ENCODE results near the gene PEF1. TPM values are rescaled to one million over a fixed set of nuclear protein-coding genes. Genes with fewer than 3 reads are reported as not detected.
A peak's percentile ranks its signal among the peaks of the same experiment; 100 is the strongest.

Gene PEF1
- polyA plus RNA-seq, 4 donors, result 55.5 to 72.2 (median 59.1) TPM

DNA sequence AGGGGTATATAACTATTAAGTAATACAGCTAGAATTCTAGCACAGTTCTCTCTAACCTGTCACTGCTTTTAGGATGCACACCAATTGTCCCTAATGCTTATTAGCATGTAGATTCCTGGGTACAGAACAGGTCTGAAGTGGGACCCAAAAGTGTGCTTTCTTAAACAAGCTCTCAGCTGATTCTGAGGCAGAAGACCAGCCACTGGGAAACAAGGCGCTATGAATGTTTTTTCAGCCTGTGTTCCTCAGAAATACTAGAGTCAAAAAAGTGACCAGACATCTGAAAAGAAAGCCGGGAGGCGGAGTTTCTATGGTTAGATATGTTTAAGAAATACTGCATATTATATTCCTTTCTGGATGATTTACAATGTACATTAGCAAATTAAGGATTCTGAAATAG lies 1.8 kb downstream of the PEF1 start:
- Histone ChIP-seq H3K4me3 (ENCODE audit: low read depth in 1 of 3, low read length in 3 of 3) (no peak overlapping the region), H3K9me3 (ENCODE audit: control insufficient read depth in 2 of 2, insufficient read depth in 1 of 2, low read depth in 1 of 2, low read length in 1 of 2) (no peaks in the 10 kb centered on the region), H3K36me3 (ENCODE audit: control insufficient read depth in 3 of 3, insufficient read depth in 2 of 3, low read depth in 1 of 3, low read length in 3 of 3) (peaks cover 0 to 12% (median 2%) of the 10 kb centered on the region in 3 donors), H3K27ac (ENCODE audit: low read depth in 1 of 3, low read length in 2 of 3) (no peak overlapping the region), H3K4me1 (ENCODE audit: control insufficient read depth in 3 of 3, insufficient read depth in 2 of 3, low read depth in 1 of 3, low read length in 2 of 3) (peaks cover 10 to 32% (median 10%) of the 10 kb centered on the region in 3 donors), H3K27me3 (ENCODE audit: control insufficient read depth in 3 of 3, insufficient read depth in 3 of 3, low read length in 3 of 3) (no peaks in the 10 kb centered on the region)
- FAIRE-seq (no peak), DNase-seq (no peak)
- WGBS, 3 donors, result 93 to 98% (median 96%) methylated on average over 3 of the region's 3 CpGs

- H3K4me3 ChIP-seq (ENCODE audit: low read depth in 1 of 3, low read length in 3 of 3), result no peak overlapping the region
- peaks cover 0 to 12% (median 2%) of the 10 kb centered on the region in 3 donors for H3K36me3 ChIP-seq (ENCODE audit: control insufficient read depth in 3 of 3, insufficient read depth in 2 of 3, low read depth in 1 of 3, low read length in 3 of 3)
- H3K27me3 ChIP-seq (ENCODE audit: control insufficient read depth in 3 of 3, insufficient read depth in 3 of 3, low read length in 3 of 3), result no peaks in the 10 kb centered on the region
- no peak overlapping the region for H3K27ac ChIP-seq (ENCODE audit: low read depth in 1 of 3, low read length in 2 of 3)
- DNase-seq (no peak), FAIRE-seq (no peak)
- H3K9me3 ChIP-seq (ENCODE audit: control insufficient read depth in 2 of 2, insufficient read depth in 1 of 2, low read depth in 1 of 2, low read length in 1 of 2), result no peaks in the 10 kb centered on the region
- WGBS, 3 donors, result 83 to 88% (median 87%) methylated on average over 4 of the region's 4 CpGs
- peaks cover 10 to 37% (median 10%) of the 10 kb centered on the region in 3 donors for H3K4me1 ChIP-seq (ENCODE audit: control insufficient read depth in 3 of 3, insufficient read depth in 2 of 3, low read depth in 1 of 3, low read length in 2 of 3)
Observed at GRCh38 chr1:31642366-31642765, 2.3 kb downstream of the PEF1 start.

- Histone ChIP-seq H3K4me1 (ENCODE audit: control insufficient read depth in 3 of 3, insufficient read depth in 2 of 3, low read depth in 1 of 3, low read length in 2 of 3) (peaks cover 10 to 46% (median 14%) of the 10 kb centered on the region in 3 donors), H3K9me3 (ENCODE audit: control insufficient read depth in 2 of 2, insufficient read depth in 1 of 2, low read depth in 1 of 2, low read length in 1 of 2) (no peaks in the 10 kb centered on the region), H3K27me3 (ENCODE audit: control insufficient read depth in 3 of 3, insufficient read depth in 3 of 3, low read length in 3 of 3) (no peaks in the 10 kb centered on the region), H3K36me3 (ENCODE audit: control insufficient read depth in 3 of 3, insufficient read depth in 2 of 3, low read depth in 1 of 3, low read length in 3 of 3) (peaks cover 0 to 17% (median 2%) of the 10 kb centered on the region in 3 donors), H3K4me3 (ENCODE audit: low read depth in 1 of 3, low read length in 3 of 3) (no peak overlapping the region), H3K27ac (ENCODE audit: low read depth in 1 of 3, low read length in 2 of 3) (no peak overlapping the region)
- FAIRE-seq, result no peak
- WGBS, 3 donors, result 81 to 87% (median 83%) methylated on average over 4 of the region's 4 CpGs
- DNase-seq, result no peak
Observed at GRCh38 chr1:31640964-31641363, 3.7 kb downstream of the PEF1 start.

DNA sequence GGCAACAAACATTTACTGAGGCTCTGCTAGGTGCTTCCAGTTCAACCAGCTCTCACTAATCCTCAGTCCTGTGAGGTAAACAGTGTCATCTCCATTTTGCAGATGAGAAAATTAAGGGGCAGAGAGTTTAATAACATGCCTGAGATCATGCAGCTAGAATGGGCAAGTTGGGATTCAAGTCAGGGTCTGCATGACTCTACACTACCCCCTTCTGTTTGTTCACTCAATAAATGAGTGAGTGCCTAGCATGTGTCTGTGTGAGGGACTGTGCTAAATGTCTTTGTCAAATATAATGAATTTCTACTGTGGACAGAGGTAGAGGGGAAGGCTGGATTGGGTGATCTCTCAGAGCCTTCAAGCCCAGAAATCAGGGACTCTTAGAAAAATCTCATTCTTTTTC lies 4.5 kb downstream of the PEF1 start:
- H3K27ac ChIP-seq (ENCODE audit: low read depth in 1 of 3, low read length in 2 of 3), result no peak overlapping the region
- no peak for FAIRE-seq
- no peaks in the 10 kb centered on the region for H3K27me3 ChIP-seq (ENCODE audit: control insufficient read depth in 3 of 3, insufficient read depth in 3 of 3, low read length in 3 of 3)
- DNase-seq, result no peak
- H3K4me3 ChIP-seq (ENCODE audit: low read depth in 1 of 3, low read length in 3 of 3), result no peak overlapping the region
- no peaks in the 10 kb centered on the region for H3K9me3 ChIP-seq (ENCODE audit: control insufficient read depth in 2 of 2, insufficient read depth in 1 of 2, low read depth in 1 of 2, low read length in 1 of 2)
- H3K36me3 ChIP-seq (ENCODE audit: control insufficient read depth in 3 of 3, insufficient read depth in 2 of 3, low read depth in 1 of 3, low read length in 3 of 3), result peaks cover 0 to 21% (median 2%) of the 10 kb centered on the region in 3 donors
- H3K4me1 ChIP-seq (ENCODE audit: control insufficient read depth in 3 of 3, insufficient read depth in 2 of 3, low read depth in 1 of 3, low read length in 2 of 3), result peaks cover 10 to 41% (median 14%) of the 10 kb centered on the region in 3 donors

GRCh38 chr1:31639543-31639942 lies 5.1 kb downstream of the PEF1 start:
- Histone ChIP-seq H3K4me1 (ENCODE audit: control insufficient read depth in 3 of 3, insufficient read depth in 2 of 3, low read depth in 1 of 3, low read length in 2 of 3) (peaks cover 10 to 41% (median 14%) of the 10 kb centered on the region in 3 donors), H3K9me3 (ENCODE audit: control insufficient read depth in 2 of 2, insufficient read depth in 1 of 2, low read depth in 1 of 2, low read length in 1 of 2) (no peaks in the 10 kb centered on the region), H3K4me3 (ENCODE audit: low read depth in 1 of 3, low read length in 3 of 3) (no peak overlapping the region), H3K27me3 (ENCODE audit: control insufficient read depth in 3 of 3, insufficient read depth in 3 of 3, low read length in 3 of 3) (no peaks in the 10 kb centered on the region), H3K36me3 (ENCODE audit: control insufficient read depth in 3 of 3, insufficient read depth in 2 of 3, low read depth in 1 of 3, low read length in 3 of 3) (peaks cover 0 to 26% (median 2%) of the 10 kb centered on the region in 3 donors), H3K27ac (ENCODE audit: low read depth in 1 of 3, low read length in 2 of 3) (peak overlapping the region in 1 of 3 donors; percentile 1)
- FAIRE-seq (no peak), DNase-seq (no peak)
- 52 to 67% (median 62%) methylated on average over 5 of the region's 5 CpGs for WGBS, 3 donors

DNA sequence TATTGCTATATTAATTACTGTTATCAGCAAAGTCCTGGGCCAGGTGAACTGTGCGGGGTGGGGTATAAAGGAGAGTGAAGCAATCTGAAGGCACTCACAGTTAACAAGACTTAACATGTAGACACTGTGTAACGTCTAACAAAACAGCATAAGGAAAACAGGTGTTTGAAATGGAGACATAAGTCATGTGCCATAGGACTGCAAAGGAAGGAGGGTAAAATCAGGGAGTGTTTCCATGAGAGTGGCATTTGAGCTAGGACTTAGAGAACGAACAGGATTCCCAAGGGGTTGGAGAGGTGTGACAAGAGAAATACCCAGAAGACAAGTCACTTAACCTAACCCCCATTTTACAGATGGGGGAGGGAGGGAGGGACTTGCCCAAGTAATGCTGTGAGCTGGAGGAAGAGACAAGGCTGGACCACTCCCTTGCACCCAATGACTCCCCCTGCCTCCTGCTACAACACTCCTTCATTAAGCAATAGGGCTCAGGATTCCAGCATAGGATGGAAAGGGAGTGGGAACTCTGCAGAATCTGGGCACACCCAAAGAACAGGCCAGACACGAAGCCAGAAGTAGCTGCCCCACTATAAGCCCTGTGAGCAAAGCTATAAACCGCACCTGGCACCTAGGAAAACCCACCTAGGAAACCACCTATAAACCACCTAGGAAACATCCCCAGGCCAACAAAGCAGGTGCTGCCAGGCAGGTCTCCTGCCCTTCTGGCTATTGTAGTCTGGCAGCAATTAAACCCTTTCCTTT lies 6.6 kb downstream of the PEF1 start:
- Histone ChIP-seq H3K9me3 (ENCODE audit: control insufficient read depth in 2 of 2, insufficient read depth in 1 of 2, low read depth in 1 of 2, low read length in 1 of 2) (no peaks in the 10 kb centered on the region), H3K36me3 (ENCODE audit: control insufficient read depth in 3 of 3, insufficient read depth in 2 of 3, low read depth in 1 of 3, low read length in 3 of 3) (peaks cover 0 to 32% (median 4%) of the 10 kb centered on the region in 3 donors), H3K4me3 (ENCODE audit: low read depth in 1 of 3, low read length in 3 of 3) (no peak overlapping the region), H3K27ac (ENCODE audit: low read depth in 1 of 3, low read length in 2 of 3) (peak overlapping the region; percentile 26 to 79 (median 58)), H3K27me3 (ENCODE audit: control insufficient read depth in 3 of 3, insufficient read depth in 3 of 3, low read length in 3 of 3) (no peaks in the 10 kb centered on the region), H3K4me1 (ENCODE audit: control insufficient read depth in 3 of 3, insufficient read depth in 2 of 3, low read depth in 1 of 3, low read length in 2 of 3) (peaks cover 7 to 36% (median 10%) of the 10 kb centered on the region in 3 donors)
- 16 to 46% (median 32%) methylated on average over 5 of the region's 5 CpGs for WGBS, 3 donors
- no peak for FAIRE-seq
- peak; percentile 76 to 83 for DNase-seq

- H3K27me3 ChIP-seq (ENCODE audit: control insufficient read depth in 3 of 3, insufficient read depth in 3 of 3, low read length in 3 of 3), result no peaks in the 10 kb centered on the region
- 66 to 68% (median 68%) methylated on average over 4 of the region's 4 CpGs for WGBS, 3 donors
- H3K36me3 ChIP-seq (ENCODE audit: control insufficient read depth in 3 of 3, insufficient read depth in 2 of 3, low read depth in 1 of 3, low read length in 3 of 3), result peaks cover 2 to 68% (median 7%) of the 10 kb centered on the region in 3 donors
- no peaks in the 10 kb centered on the region for H3K9me3 ChIP-seq (ENCODE audit: control insufficient read depth in 2 of 2, insufficient read depth in 1 of 2, low read depth in 1 of 2, low read length in 1 of 2)
- H3K4me1 ChIP-seq (ENCODE audit: control insufficient read depth in 3 of 3, insufficient read depth in 2 of 3, low read depth in 1 of 3, low read length in 2 of 3), result peaks cover 2 to 23% (median 4%) of the 10 kb centered on the region in 3 donors
- no peak overlapping the region for H3K27ac ChIP-seq (ENCODE audit: low read depth in 1 of 3, low read length in 2 of 3)
- FAIRE-seq (no peak), DNase-seq (peak; percentile 37 to 46)
- no peak overlapping the region for H3K4me3 ChIP-seq (ENCODE audit: low read depth in 1 of 3, low read length in 3 of 3)
Observed at GRCh38 chr1:31633117-31633516, 11.6 kb downstream of the PEF1 start.

DNA sequence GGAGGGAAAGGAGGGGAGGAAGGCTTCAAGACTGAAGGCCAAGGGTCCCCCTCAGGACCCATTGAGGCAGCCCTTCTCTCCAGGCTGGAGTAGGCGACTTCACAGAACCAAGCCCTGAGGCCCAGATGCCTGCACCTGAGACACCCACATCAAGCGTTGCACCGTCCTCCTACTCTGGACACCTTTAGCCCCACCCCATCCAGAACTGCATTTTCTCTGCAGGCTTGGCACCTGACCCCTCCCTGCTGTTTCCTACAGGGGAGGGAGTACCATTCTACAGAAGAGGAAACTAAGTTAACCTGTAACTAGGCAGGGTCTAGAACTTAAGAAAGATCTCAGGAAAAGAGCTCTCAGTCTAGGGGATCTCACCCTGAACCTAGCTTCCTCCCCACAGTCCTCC lies 12.0 kb downstream of the PEF1 start:
- H3K9me3 ChIP-seq (ENCODE audit: control insufficient read depth in 2 of 2, insufficient read depth in 1 of 2, low read depth in 1 of 2, low read length in 1 of 2), result no peaks in the 10 kb centered on the region
- H3K4me3 ChIP-seq (ENCODE audit: low read depth in 1 of 3, low read length in 3 of 3), result no peak overlapping the region
- FAIRE-seq (no peak), DNase-seq (no peak)
- H3K27me3 ChIP-seq (ENCODE audit: control insufficient read depth in 3 of 3, insufficient read depth in 3 of 3, low read length in 3 of 3), result no peaks in the 10 kb centered on the region
- H3K36me3 ChIP-seq (ENCODE audit: control insufficient read depth in 3 of 3, insufficient read depth in 2 of 3, low read depth in 1 of 3, low read length in 3 of 3), result peaks cover 2 to 73% (median 7%) of the 10 kb centered on the region in 3 donors
- WGBS, 3 donors, result 76 to 91% (median 83%) methylated on average over 2 to 3 of the region's 3 CpGs
- H3K27ac ChIP-seq (ENCODE audit: low read depth in 1 of 3, low read length in 2 of 3), result no peak overlapping the region
- H3K4me1 ChIP-seq (ENCODE audit: control insufficient read depth in 3 of 3, insufficient read depth in 2 of 3, low read depth in 1 of 3, low read length in 2 of 3), result peaks cover 0 to 18% (median 4%) of the 10 kb centered on the region in 3 donors

Data from small intestine (tissue), 7 donors.